H1 (cell line): Measurements from ENCODE around the gene ITGA11.

ENCODE experiments used
- CTCF ChIP-seq, 3 experiments: IDR thresholded peaks; 1 replicate in 2 of 3; 2 replicates in 1 of 3; pipeline versions ENCODE4 v1.5.1 to v1.6.1; 2011; ENCODE audit warnings: low read length in 3 of 3, mild to moderate bottlenecking in 3 of 3, inconsistent platforms in 2 of 3, low read depth in 1 of 3, moderate library complexity in 1 of 3; ENCODE audit not compliant: insufficient read depth in 1 of 3; ENCODE audit errors: control extremely low read depth in 1 of 3
- POLR2A ChIP-seq, 2 experiments: IDR thresholded peaks; 1 replicate in 1 of 2; 2 replicates in 1 of 2; pipeline ENCODE4 v1.6.1; 2011; ENCODE audit warnings: low read depth in 2 of 2, low read length in 2 of 2, mild to moderate bottlenecking in 2 of 2; ENCODE audit errors: control extremely low read depth in 1 of 2
- POLR2AphosphoS5 ChIP-seq: IDR thresholded peaks from 2 replicates; pipeline ENCODE4 v1.6.1; 2011; ENCODE audit warnings: low read depth, low read length
- ZNF274 ChIP-seq: IDR thresholded peaks from 2 replicates; pipeline ENCODE4 v1.7.0; 2012; ENCODE audit warnings: low read length, borderline replicate concordance; ENCODE audit errors: extremely low read depth
- TF ChIP-seq, protein P1 (sequence below): IDR thresholded peaks from 2 replicates; pipeline ENCODE4 v1.6.1; 2012; ENCODE audit warnings: low read length, inconsistent platforms

DNA sequence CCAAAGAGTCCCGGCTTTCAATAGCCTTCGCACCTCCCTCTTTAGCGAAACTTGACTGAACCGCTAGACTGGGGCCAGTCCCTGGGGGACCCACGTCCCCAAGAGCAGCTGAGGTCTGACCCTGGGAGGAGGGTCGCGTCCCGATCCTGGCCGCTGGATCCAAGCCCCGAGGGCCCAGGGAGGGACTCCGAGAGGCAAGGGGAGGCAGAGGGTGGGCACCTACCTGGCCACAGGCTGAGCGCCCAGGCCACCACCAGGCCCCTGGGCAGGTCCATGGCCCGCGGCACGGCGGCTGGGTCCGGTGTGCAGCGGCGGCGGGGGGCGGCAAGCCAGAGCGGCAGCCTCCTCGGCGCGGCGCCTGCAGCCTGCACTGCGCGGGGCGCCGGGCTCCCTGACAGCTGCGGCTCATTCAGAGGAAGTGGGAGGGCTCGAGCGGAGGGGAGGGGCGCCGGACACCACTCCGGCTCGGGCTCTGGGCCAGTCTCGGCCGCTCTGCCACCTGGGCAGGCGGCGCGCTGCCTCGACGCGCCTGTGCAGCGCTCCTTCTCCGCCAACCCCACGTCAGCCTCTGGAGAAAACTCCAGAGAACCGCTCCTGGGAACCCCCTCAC is at the start of gene ITGA11:
- TF ChIP-seq CTCF (IDR thresholded peaks at IDR 0.05; ENCODE audit: control extremely low read depth in 1 of 3, insufficient read depth in 1 of 3, low read depth in 1 of 3, low read length in 3 of 3) = no peak
- TF ChIP-seq ZNF274 = no peak
- TF ChIP-seq, protein P1, sequence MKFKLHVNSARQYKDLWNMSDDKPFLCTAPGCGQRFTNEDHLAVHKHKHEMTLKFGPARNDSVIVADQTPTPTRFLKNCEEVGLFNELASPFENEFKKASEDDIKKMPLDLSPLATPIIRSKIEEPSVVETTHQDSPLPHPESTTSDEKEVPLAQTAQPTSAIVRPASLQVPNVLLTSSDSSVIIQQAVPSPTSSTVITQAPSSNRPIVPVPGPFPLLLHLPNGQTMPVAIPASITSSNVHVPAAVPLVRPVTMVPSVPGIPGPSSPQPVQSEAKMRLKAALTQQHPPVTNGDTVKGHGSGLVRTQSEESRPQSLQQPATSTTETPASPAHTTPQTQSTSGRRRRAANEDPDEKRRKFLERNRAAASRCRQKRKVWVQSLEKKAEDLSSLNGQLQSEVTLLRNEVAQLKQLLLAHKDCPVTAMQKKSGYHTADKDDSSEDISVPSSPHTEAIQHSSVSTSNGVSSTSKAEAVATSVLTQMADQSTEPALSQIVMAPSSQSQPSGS = no peak
- no peak for TF ChIP-seq POLR2AphosphoS5
- no peak for TF ChIP-seq POLR2A (IDR thresholded peaks at IDR 0.05; ENCODE audit: control extremely low read depth in 1 of 2, low read depth in 2 of 2, low read length in 2 of 2)
